HEK293 (cell line): ENCODE data around the gene PTPRG.

Source experiments
- CTCF ChIA-PET: fragments of 350-600 bp; formaldehyde crosslinking; extraction: SDS; loops from one replicate; lab custom pipeline; 2021; ENCODE audit warnings: antibody characterized with exemption; lab: Yijun Ruan, JAX
- POLR2A ChIA-PET: fragments of 300-600 bp; formaldehyde crosslinking; extraction: SDS; loops from one replicate; lab custom pipeline; 2020; ENCODE audit warnings: antibody characterized with exemption, inconsistent platforms; lab: Yijun Ruan, JAX
- H3K27ac ChIP-seq: fragments of 200-500 bp; sonication (Bioruptor generic); 2 replicates; pipeline ENCODE4 v1.5.1; 2014; ENCODE audit warnings: low read depth, low read length, control low read depth, inconsistent platforms; ENCODE audit errors: extremely low read depth
- H3K36me3 ChIP-seq, 2 experiments: fragments of 200-500 bp in 1 of 2; sonication (Bioruptor generic) in 1 of 2; 1 replicate in 1 of 2; 2 replicates in 1 of 2; pipeline ENCODE4 v1.5.1; 2014 to 2017; ENCODE audit warnings: inconsistent platforms in 2 of 2, low read length in 2 of 2; ENCODE audit not compliant: control insufficient read depth in 2 of 2, insufficient read depth in 1 of 2
- H3K4me1 ChIP-seq: fragments of 200-500 bp; sonication (Bioruptor generic); 2 replicates; pipeline ENCODE4 v1.5.1; 2014; ENCODE audit warnings: mild to moderate bottlenecking, low read length, inconsistent platforms; ENCODE audit not compliant: control insufficient read depth, insufficient read depth
- H3K4me3 ChIP-seq: 2 replicates; pipeline ENCODE4 v1.5.1; 2011; ENCODE audit warnings: low read depth, mild to moderate bottlenecking, control low read depth, low read length, moderate library complexity
- H3K9me3 ChIP-seq: fragments of 200-500 bp; sonication (Bioruptor generic); 2 replicates; pipeline ENCODE4 v1.5.1; 2014; ENCODE audit warnings: low read depth, low read length, inconsistent platforms; ENCODE audit not compliant: control insufficient read depth, insufficient read depth
- GLI2 ChIP-seq: fragments of 450-650 bp; formaldehyde crosslinking; IDR thresholded peaks from 2 replicates; pipeline ENCODE4; 2017; ENCODE audit warnings: missing biosample characterization, missing genetic modification characterization, low read depth, borderline replicate concordance
- HOXC10 ChIP-seq: sonication (generic); formaldehyde crosslinking; IDR thresholded peaks from 2 replicates; pipeline ENCODE4 v1.8.1; 2023; ENCODE audit warnings: mild to moderate bottlenecking, missing genetic modification reagents
- IKZF3 ChIP-seq: fragments of 450-650 bp; IDR thresholded peaks from 2 replicates; pipeline ENCODE4 v1.5.0; 2018; ENCODE audit warnings: missing biosample characterization, mild to moderate bottlenecking, missing genetic modification characterization, moderate library complexity
- KLF16 ChIP-seq: fragments of 450-650 bp; formaldehyde crosslinking; IDR thresholded peaks from 2 replicates; pipeline ENCODE4 v1.5.1; 2017; ENCODE audit warnings: missing biosample characterization, missing genetic modification characterization
- MYNN ChIP-seq: fragments of 450-650 bp; formaldehyde crosslinking; IDR thresholded peaks from 2 replicates; pipeline ENCODE4 v1.5.1; 2016; ENCODE audit warnings: missing biosample characterization, missing genetic modification characterization, borderline replicate concordance
- REPIN1 ChIP-seq: fragments of 450-650 bp; formaldehyde crosslinking; IDR thresholded peaks from 2 replicates; pipeline ENCODE4 v1.5.1; 2017; ENCODE audit warnings: missing biosample characterization, missing genetic modification characterization, low read depth
- SALL2 ChIP-seq: fragments of 450-650 bp; formaldehyde crosslinking; IDR thresholded peaks from 2 replicates; pipeline ENCODE4 v1.5.0; 2017; ENCODE audit warnings: missing biosample characterization, mild to moderate bottlenecking, missing genetic modification characterization, borderline replicate concordance
- YY1 ChIP-seq: fragments of 450-650 bp; formaldehyde crosslinking; IDR thresholded peaks from 2 replicates; pipeline ENCODE4 v1.5.1; 2018; ENCODE audit warnings: missing biosample characterization, missing genetic modification characterization
- ZBTB21 ChIP-seq: fragments of 450-650 bp; formaldehyde crosslinking; IDR thresholded peaks from 2 replicates; pipeline ENCODE4 v1.5.1; 2017; ENCODE audit warnings: missing biosample characterization, missing genetic modification characterization
- ZBTB48 ChIP-seq: fragments of 450-650 bp; formaldehyde crosslinking; IDR thresholded peaks from 2 replicates; pipeline ENCODE4 v1.5.1; 2016; ENCODE audit warnings: missing biosample characterization, missing genetic modification characterization
- ZBTB7A ChIP-seq: fragments of 450-650 bp; formaldehyde crosslinking; IDR thresholded peaks from 2 replicates; pipeline ENCODE4 v1.5.1; 2016; ENCODE audit warnings: low read depth, missing biosample characterization, missing genetic modification characterization
- ZNF169 ChIP-seq: fragments of 450-650 bp; formaldehyde crosslinking; IDR thresholded peaks from 2 replicates; pipeline ENCODE4 v1.5.1; 2016; ENCODE audit warnings: missing biosample characterization, missing genetic modification characterization
- ZNF184 ChIP-seq: fragments of 450-650 bp; IDR thresholded peaks from 2 replicates; pipeline ENCODE4 v1.5.1; 2018; ENCODE audit warnings: missing biosample characterization, mild to moderate bottlenecking, missing genetic modification characterization
- ZNF211 ChIP-seq: fragments of 450-650 bp; formaldehyde crosslinking; IDR thresholded peaks from 2 replicates; pipeline ENCODE4 v1.5.1; 2016; ENCODE audit warnings: low read depth, missing biosample characterization, missing genetic modification characterization
- ZNF223 ChIP-seq: fragments of 450-650 bp; formaldehyde crosslinking; IDR thresholded peaks from 2 replicates; pipeline ENCODE4 v1.5.1; 2016; ENCODE audit warnings: missing biosample characterization, missing genetic modification characterization
- ZNF514 ChIP-seq: fragments of 450-650 bp; formaldehyde crosslinking; IDR thresholded peaks from 2 replicates; pipeline ENCODE4 v1.5.1; 2016; ENCODE audit warnings: missing biosample characterization, missing genetic modification characterization
- ZNF544 ChIP-seq: fragments of 450-650 bp; formaldehyde crosslinking; IDR thresholded peaks from 2 replicates; pipeline ENCODE4 v1.5.0; 2017; ENCODE audit warnings: missing biosample characterization, missing genetic modification characterization
- ZNF560 ChIP-seq: fragments of 450-650 bp; formaldehyde crosslinking; IDR thresholded peaks from 2 replicates; pipeline ENCODE4 v1.5.1; 2017; ENCODE audit warnings: missing biosample characterization, missing genetic modification characterization, borderline replicate concordance
- ZNF585B ChIP-seq: fragments of 450-650 bp; formaldehyde crosslinking; IDR thresholded peaks from 2 replicates; pipeline ENCODE4 v1.5.1; 2016; ENCODE audit warnings: missing biosample characterization, missing genetic modification characterization
- ZNF626 ChIP-seq: fragments of 450-650 bp; sonication (Bioruptor Pico); formaldehyde crosslinking; IDR thresholded peaks from 2 replicates; pipeline ENCODE4 v1.5.1; 2018; ENCODE audit warnings: missing biosample characterization, missing genetic modification characterization, inconsistent platforms
- ZNF654 ChIP-seq: fragments of 450-650 bp; formaldehyde crosslinking; IDR thresholded peaks from 2 replicates; pipeline ENCODE4 v1.5.1; 2016; ENCODE audit warnings: low read depth, missing biosample characterization, missing genetic modification characterization
- ZNF670 ChIP-seq: fragments of 450-650 bp; formaldehyde crosslinking; IDR thresholded peaks from 2 replicates; pipeline ENCODE4 v1.5.1; 2016; ENCODE audit warnings: missing biosample characterization, missing genetic modification characterization, low read depth
- ZNF837 ChIP-seq: fragments of 450-650 bp; formaldehyde crosslinking; IDR thresholded peaks from 2 replicates; pipeline ENCODE4 v1.5.1; 2016; ENCODE audit warnings: missing biosample characterization, missing genetic modification characterization
- TF ChIP-seq, protein P1 (sequence below): fragments of 450-650 bp; formaldehyde crosslinking; IDR thresholded peaks from 2 replicates; pipeline ENCODE4 v1.5.1; 2016; ENCODE audit warnings: missing biosample characterization, missing genetic modification characterization
- TF ChIP-seq, protein P2 (sequence below): fragments of 450-650 bp; formaldehyde crosslinking; IDR thresholded peaks from 2 replicates; pipeline ENCODE4 v1.5.1; 2017; ENCODE audit warnings: missing biosample characterization, missing genetic modification characterization
- TF ChIP-seq, protein P3 (sequence below): fragments of 450-650 bp; formaldehyde crosslinking; IDR thresholded peaks from 2 replicates; pipeline ENCODE4 v1.5.1; 2017; ENCODE audit warnings: missing biosample characterization, missing genetic modification characterization
- TF ChIP-seq, protein P4 (sequence below): fragments of 450-650 bp; formaldehyde crosslinking; conservative IDR thresholded peaks from 2 replicates; pipeline ENCODE4 v1.5.1; 2016; ENCODE audit warnings: low read depth, missing biosample characterization, missing genetic modification characterization

The PTPRG gene

DNA sequence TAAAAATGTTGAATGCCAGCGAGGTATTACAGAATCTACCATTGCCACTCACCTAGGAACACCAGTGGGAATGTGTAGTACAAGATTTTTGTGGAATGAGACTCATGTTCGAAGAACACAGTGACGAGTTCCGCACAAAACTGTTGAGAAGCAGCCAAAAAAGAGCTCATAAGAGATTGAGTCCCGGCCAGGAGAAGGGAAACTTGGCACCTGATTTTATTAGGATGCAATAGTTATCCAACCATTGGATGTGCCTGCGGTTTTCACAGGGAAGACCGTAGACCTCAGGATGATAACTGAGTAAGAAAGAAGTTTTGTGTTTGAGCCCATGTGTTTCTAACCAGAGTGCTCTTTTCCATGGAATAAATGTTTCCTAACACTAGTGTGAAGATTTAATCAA is 88.9 kb downstream of the PTPRG start (continued):
- TF ChIP-seq SALL2 (tag by site-specific recombination) (no peak), KLF16 (tag by site-specific recombination) (no peak), REPIN1 (tag by site-specific recombination) (no peak), IKZF3 (tag by site-specific recombination) (peak; percentile 75), ZNF169 (tag by site-specific recombination) (no peak), ZBTB21 (tag by site-specific recombination) (no peak), ZNF560 (no peak), ZNF184 (tag by site-specific recombination) (no peak)
- TF ChIP-seq, protein P1, sequence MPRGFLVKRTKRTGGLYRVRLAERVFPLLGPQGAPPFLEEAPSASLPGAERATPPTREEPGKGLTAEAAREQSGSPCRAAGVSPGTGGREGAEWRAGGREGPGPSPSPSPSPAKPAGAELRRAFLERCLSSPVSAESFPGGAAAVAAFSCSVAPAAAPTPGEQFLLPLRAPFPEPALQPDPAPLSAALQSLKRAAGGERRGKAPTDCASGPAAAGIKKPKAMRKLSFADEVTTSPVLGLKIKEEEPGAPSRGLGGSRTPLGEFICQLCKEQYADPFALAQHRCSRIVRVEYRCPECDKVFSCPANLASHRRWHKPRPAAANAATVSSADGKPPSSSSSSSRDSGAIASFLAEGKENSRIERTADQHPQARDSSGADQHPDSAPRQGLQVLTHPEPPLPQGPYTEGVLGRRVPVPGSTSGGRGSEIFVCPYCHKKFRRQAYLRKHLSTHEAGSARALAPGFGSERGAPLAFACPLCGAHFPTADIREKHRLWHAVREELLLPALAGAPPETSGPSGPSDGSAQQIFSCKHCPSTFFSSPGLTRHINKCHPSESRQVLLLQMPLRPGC (tag by site-specific recombination), result no peak

DNA sequence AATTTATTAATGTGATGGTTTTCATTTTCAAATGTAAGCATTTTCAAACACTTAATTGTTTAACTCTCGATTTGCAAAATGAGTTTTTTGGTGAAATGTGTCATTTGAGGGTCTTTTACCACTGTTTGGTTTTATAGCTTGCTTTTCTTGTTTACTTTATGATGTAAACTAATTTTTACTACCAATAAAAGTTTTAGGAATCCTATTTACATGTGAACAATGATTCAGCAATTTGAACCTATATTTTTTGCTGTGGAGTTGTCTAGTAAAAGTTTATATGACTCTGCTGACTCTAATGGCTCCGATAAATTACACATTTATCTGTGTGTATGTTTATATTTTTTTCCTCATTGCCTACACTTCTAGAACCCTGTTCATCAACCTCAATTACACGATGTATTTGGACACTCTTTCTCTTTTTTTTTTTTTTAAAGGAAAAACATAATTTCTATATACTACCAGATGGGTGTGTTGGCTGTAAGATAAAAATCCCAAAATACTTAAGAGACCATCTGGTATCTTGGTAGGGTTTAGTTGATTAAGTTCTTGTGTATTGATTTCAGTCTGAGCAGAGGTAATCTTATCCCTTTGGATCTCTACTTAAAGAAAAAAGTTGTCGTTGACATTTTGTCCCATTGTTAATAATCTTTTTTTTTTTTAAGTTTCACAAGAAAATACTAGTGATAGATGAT is 89.5 kb downstream of the PTPRG start:
- Histone ChIP-seq H3K9me3 (no peaks in the 10 kb centered on the region), H3K27ac (no peak overlapping the region), H3K4me3 (no peak overlapping the region), H3K36me3 (no peaks in the 10 kb centered on the region), H3K4me1 (peaks cover 20% of the 10 kb centered on the region)
- POLR2A ChIA-PET, result no interaction called here
- CTCF ChIA-PET, result no interaction called here
- TF ChIP-seq ZNF585B (tag by site-specific recombination) (no peak), ZNF837 (tag by site-specific recombination) (no peak), ZNF670 (tag by site-specific recombination) (no peak), ZNF223 (tag by site-specific recombination) (no peak), HOXC10 (CRISPR knock-in tag) (no peak), ZNF544 (no peak), ZNF514 (no peak), ZBTB7A (tag by site-specific recombination) (no peak), GLI2 (tag by site-specific recombination) (no peak), ZNF211 (no peak), ZBTB21 (tag by site-specific recombination) (no peak), YY1 (tag by site-specific recombination) (no peak), ZNF654 (tag by site-specific recombination) (no peak), ZBTB48 (tag by site-specific recombination) (no peak), ZNF626 (tag by site-specific recombination) (no peak), MYNN (tag by site-specific recombination) (peak; percentile 44; the same call in 1 of the 2 replicates)
- TF ChIP-seq, protein P2, sequence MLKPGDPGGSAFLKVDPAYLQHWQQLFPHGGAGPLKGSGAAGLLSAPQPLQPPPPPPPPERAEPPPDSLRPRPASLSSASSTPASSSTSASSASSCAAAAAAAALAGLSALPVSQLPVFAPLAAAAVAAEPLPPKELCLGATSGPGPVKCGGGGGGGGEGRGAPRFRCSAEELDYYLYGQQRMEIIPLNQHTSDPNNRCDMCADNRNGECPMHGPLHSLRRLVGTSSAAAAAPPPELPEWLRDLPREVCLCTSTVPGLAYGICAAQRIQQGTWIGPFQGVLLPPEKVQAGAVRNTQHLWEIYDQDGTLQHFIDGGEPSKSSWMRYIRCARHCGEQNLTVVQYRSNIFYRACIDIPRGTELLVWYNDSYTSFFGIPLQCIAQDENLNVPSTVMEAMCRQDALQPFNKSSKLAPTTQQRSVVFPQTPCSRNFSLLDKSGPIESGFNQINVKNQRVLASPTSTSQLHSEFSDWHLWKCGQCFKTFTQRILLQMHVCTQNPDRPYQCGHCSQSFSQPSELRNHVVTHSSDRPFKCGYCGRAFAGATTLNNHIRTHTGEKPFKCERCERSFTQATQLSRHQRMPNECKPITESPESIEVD (tag by site-specific recombination), result peak; percentile 98
- TF ChIP-seq, protein P3, sequence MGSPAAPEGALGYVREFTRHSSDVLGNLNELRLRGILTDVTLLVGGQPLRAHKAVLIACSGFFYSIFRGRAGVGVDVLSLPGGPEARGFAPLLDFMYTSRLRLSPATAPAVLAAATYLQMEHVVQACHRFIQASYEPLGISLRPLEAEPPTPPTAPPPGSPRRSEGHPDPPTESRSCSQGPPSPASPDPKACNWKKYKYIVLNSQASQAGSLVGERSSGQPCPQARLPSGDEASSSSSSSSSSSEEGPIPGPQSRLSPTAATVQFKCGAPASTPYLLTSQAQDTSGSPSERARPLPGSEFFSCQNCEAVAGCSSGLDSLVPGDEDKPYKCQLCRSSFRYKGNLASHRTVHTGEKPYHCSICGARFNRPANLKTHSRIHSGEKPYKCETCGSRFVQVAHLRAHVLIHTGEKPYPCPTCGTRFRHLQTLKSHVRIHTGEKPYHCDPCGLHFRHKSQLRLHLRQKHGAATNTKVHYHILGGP, result peak; percentile 93
- TF ChIP-seq, protein P4, sequence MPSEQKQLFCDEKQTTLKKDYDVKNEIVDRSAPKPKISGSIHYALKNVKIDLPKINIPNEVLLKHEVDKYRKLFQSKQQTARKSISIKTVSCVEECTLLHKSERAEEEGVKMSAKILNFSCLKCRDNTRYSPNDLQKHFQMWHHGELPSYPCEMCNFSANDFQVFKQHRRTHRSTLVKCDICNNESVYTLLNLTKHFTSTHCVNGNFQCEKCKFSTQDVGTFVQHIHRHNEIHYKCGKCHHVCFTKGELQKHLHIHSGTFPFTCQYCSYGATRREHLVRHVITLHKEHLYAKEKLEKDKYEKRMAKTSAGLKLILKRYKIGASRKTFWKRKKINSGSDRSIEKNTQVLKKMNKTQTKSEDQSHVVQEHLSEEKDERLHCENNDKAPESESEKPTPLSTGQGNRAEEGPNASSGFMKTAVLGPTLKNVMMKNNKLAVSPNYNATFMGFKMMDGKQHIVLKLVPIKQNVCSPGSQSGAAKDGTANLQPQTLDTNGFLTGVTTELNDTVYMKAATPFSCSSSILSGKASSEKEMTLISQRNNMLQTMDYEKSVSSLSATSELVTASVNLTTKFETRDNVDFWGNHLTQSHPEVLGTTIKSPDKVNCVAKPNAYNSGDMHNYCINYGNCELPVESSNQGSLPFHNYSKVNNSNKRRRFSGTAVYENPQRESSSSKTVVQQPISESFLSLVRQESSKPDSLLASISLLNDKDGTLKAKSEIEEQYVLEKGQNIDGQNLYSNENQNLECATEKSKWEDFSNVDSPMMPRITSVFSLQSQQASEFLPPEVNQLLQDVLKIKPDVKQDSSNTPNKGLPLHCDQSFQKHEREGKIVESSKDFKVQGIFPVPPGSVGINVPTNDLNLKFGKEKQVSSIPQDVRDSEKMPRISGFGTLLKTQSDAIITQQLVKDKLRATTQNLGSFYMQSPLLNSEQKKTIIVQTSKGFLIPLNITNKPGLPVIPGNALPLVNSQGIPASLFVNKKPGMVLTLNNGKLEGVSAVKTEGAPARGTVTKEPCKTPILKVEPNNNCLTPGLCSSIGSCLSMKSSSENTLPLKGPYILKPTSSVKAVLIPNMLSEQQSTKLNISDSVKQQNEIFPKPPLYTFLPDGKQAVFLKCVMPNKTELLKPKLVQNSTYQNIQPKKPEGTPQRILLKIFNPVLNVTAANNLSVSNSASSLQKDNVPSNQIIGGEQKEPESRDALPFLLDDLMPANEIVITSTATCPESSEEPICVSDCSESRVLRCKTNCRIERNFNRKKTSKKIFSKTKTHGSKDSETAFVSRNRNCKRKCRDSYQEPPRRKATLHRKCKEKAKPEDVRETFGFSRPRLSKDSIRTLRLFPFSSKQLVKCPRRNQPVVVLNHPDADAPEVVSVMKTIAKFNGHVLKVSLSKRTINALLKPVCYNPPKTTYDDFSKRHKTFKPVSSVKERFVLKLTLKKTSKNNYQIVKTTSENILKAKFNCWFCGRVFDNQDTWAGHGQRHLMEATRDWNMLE (tag by site-specific recombination), result 0 out of 2 replicates have a peak, but pooled peaks have one; percentile 33
